Neural cell (in vitro differentiated cells): ENCODE data around the gene PRKAR1B. TPM values are rescaled to one million over a fixed set of nuclear protein-coding genes. Genes with fewer than 3 reads are reported as not detected.

Experiments
- H2AFZ ChIP-seq: fragments of 200-600, 300-800 bp; sonication (generic), shearing (Covaris generic); 2 replicates; pipeline ENCODE4 v1.6.0; 2014; ENCODE audit warnings: low read depth, mild to moderate bottlenecking, antibody characterized with exemption, low read length, moderate library complexity
- H3F3A ChIP-seq: fragments of 200-600 bp; shearing (Covaris generic); 2 replicates; pipeline ENCODE4 v1.6.1; 2016; ENCODE audit warnings: mild to moderate bottlenecking, moderate library complexity, mixed read lengths, antibody characterized with exemption, low read length; ENCODE audit not compliant: insufficient read depth, poor library complexity, severe bottlenecking
- H3K27ac ChIP-seq: fragments of 200-600, 300-800 bp; sonication (generic), shearing (Covaris generic); 2 replicates; pipeline ENCODE4 v1.5.1; 2014; ENCODE audit warnings: mild to moderate bottlenecking, low read length, moderate library complexity
- H3K27me3 ChIP-seq: fragments of 300-800, 200-600 bp; sonication (generic), shearing (Covaris generic); 2 replicates; pipeline ENCODE4 v1.6.0; 2014; ENCODE audit warnings: mild to moderate bottlenecking, low read depth, low read length, moderate library complexity; ENCODE audit not compliant: insufficient read depth
- H3K36me3 ChIP-seq: fragments of 300-800, 200-600 bp; sonication (generic), shearing (Covaris generic); 2 replicates; pipeline ENCODE4 v1.5.1; 2014; ENCODE audit warnings: mild to moderate bottlenecking, antibody characterized with exemption, low read length, moderate library complexity; ENCODE audit not compliant: insufficient read depth
- H3K4me2 ChIP-seq: fragments of 300-800, 200-600 bp; sonication (generic), shearing (Covaris generic); 2 replicates; pipeline ENCODE4 v1.6.0; 2014; ENCODE audit warnings: mild to moderate bottlenecking, low read length
- H3K4me3 ChIP-seq: fragments of 300-800, 200-600 bp; sonication (generic), shearing (Covaris generic); 2 replicates; pipeline ENCODE4 v1.5.1; 2014; ENCODE audit warnings: mild to moderate bottlenecking, low read length, moderate library complexity
- H3K79me2 ChIP-seq: fragments of 200-600 bp; shearing (Covaris generic); replicated peaks from 2 replicates; pipeline ENCODE4 v1.6.0; 2014; ENCODE audit warnings: mild to moderate bottlenecking, low read length, moderate library complexity; ENCODE audit not compliant: insufficient read depth
- H3K9ac ChIP-seq: fragments of 300-800, 200-600 bp; sonication (generic), shearing (Covaris generic); 2 replicates; pipeline ENCODE4 v1.6.1; 2016; ENCODE audit warnings: mild to moderate bottlenecking, low read length, mixed read lengths
- H3K9me2 ChIP-seq: fragments of 200-600 bp; shearing (Covaris generic); 2 replicates; pipeline ENCODE4 v1.6.1; 2016; ENCODE audit warnings: mild to moderate bottlenecking, low read length, mixed read lengths; ENCODE audit not compliant: insufficient read depth
- H3K9me3 ChIP-seq: fragments of 200-600, 300-800 bp; sonication (generic), shearing (Covaris generic); 2 replicates; pipeline ENCODE4 v1.6.1; 2016; ENCODE audit warnings: mild to moderate bottlenecking, mixed run types, low read length, moderate library complexity, mixed read lengths
- H4K20me1 ChIP-seq: fragments of 200-600 bp; shearing (Covaris generic); 2 replicates; pipeline ENCODE4 v1.6.1; 2016; ENCODE audit warnings: mild to moderate bottlenecking, mixed run types; ENCODE audit not compliant: insufficient read depth
- EP300 ChIP-seq: fragments of 450-650 bp; conservative IDR thresholded peaks from 2 replicates; pipeline ENCODE4 v1.6.1; 2014; ENCODE audit warnings: antibody characterized with exemption, mild to moderate bottlenecking, moderate library complexity; ENCODE audit not compliant: poor library complexity, severe bottlenecking
- EZH2 ChIP-seq: fragments of 200-600, 300-800 bp; shearing (Covaris generic), sonication (generic); IDR thresholded peaks from 2 replicates; pipeline ENCODE4 v1.6.1; 2014; ENCODE audit warnings: antibody characterized with exemption, low read length, borderline replicate concordance, mild to moderate bottlenecking; ENCODE audit not compliant: insufficient read depth, poor library complexity, severe bottlenecking
- MXI1 ChIP-seq: fragments of 450-650 bp; conservative IDR thresholded peaks from 2 replicates; pipeline ENCODE4 v1.6.1; 2014; ENCODE audit warnings: antibody characterized with exemption, mild to moderate bottlenecking; ENCODE audit not compliant: poor library complexity, severe bottlenecking
- POLR2AphosphoS5 ChIP-seq: IDR thresholded peaks from 2 replicates; pipeline ENCODE4 v1.6.1; 2012
- RAD21 ChIP-seq: fragments of 450-650 bp; conservative IDR thresholded peaks from 2 replicates; pipeline ENCODE4 v1.6.1; 2014; ENCODE audit warnings: antibody characterized with exemption, mild to moderate bottlenecking, moderate library complexity
- SMC3 ChIP-seq: fragments of 450-650 bp; conservative IDR thresholded peaks from 2 replicates; pipeline ENCODE4 v1.6.1; 2014; ENCODE audit warnings: antibody characterized with exemption, mild to moderate bottlenecking, moderate library complexity; ENCODE audit not compliant: poor library complexity
- TAF1 ChIP-seq: IDR thresholded peaks from 2 replicates; pipeline ENCODE4 v1.6.1; 2012; ENCODE audit warnings: low read depth
- polyA plus RNA-seq: library from polyadenylated mRNA; depleted of rRNA; stranded (reverse); fragments of >200 nt; gene quantifications from 2 replicates; pipeline ENCODE4 v1.2.3, GENCODE V29; 2014
- TF ChIP-seq, protein P1 (sequence below): fragments of 450-650 bp; IDR thresholded peaks from 2 replicates; pipeline ENCODE4 v1.5.1; 2014; ENCODE audit warnings: antibody characterized with exemption, mild to moderate bottlenecking, moderate library complexity; ENCODE audit not compliant: poor library complexity, severe bottlenecking
- TF ChIP-seq, protein P2 (sequence below): IDR thresholded peaks from 2 replicates; pipeline ENCODE4 v1.6.1; 2012; ENCODE audit warnings: borderline replicate concordance

PRKAR1B gene
- polyA plus RNA-seq, 1 donor from 2014 or later: 38.6 TPM

DNA sequence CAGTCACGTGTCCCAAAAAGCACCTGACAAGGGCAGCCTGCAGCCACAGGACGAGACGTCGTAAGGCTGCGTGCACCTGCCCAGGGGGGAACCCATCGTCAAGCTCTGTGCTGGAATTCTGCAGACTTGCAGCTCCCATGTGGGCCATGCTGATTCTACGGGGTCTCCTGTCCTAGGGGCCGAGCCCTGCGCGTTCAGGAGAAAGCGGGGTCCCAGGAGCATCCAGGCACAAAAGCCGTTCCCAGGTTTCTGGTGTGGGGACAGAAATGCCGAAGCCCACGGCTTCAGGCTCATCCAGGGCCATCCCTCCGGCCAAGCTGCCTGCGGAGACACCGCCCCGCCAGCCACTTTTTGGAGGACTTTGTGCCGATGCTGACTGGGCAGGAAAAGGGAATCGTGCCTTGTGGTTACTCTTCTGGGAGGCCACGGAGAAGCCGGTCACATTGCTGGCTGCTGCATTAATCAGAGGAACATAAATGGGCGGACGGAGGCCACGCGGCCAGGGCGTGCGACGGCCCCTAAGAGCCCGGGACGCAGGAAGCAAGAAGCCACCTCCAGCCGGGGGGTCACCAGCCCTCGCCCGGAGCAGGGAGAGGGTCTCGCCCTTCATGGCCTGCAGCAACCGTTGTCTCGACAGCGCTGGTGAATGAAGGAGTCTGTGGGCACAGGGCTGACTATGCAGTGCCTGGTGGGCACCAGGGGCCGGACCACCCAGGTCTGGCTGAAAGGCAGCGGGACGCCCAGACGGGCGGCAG lies 144.8 kb downstream of the PRKAR1B start:
- TF ChIP-seq EP300 (no peak), EZH2 (no peak), TAF1 (no peak), MXI1 (no peak), SMC3 (no peak), RAD21 (no peak), POLR2AphosphoS5 (no peak)
- TF ChIP-seq, protein P1, sequence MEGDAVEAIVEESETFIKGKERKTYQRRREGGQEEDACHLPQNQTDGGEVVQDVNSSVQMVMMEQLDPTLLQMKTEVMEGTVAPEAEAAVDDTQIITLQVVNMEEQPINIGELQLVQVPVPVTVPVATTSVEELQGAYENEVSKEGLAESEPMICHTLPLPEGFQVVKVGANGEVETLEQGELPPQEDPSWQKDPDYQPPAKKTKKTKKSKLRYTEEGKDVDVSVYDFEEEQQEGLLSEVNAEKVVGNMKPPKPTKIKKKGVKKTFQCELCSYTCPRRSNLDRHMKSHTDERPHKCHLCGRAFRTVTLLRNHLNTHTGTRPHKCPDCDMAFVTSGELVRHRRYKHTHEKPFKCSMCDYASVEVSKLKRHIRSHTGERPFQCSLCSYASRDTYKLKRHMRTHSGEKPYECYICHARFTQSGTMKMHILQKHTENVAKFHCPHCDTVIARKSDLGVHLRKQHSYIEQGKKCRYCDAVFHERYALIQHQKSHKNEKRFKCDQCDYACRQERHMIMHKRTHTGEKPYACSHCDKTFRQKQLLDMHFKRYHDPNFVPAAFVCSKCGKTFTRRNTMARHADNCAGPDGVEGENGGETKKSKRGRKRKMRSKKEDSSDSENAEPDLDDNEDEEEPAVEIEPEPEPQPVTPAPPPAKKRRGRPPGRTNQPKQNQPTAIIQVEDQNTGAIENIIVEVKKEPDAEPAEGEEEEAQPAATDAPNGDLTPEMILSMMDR: no peak
- TF ChIP-seq, protein P2, sequence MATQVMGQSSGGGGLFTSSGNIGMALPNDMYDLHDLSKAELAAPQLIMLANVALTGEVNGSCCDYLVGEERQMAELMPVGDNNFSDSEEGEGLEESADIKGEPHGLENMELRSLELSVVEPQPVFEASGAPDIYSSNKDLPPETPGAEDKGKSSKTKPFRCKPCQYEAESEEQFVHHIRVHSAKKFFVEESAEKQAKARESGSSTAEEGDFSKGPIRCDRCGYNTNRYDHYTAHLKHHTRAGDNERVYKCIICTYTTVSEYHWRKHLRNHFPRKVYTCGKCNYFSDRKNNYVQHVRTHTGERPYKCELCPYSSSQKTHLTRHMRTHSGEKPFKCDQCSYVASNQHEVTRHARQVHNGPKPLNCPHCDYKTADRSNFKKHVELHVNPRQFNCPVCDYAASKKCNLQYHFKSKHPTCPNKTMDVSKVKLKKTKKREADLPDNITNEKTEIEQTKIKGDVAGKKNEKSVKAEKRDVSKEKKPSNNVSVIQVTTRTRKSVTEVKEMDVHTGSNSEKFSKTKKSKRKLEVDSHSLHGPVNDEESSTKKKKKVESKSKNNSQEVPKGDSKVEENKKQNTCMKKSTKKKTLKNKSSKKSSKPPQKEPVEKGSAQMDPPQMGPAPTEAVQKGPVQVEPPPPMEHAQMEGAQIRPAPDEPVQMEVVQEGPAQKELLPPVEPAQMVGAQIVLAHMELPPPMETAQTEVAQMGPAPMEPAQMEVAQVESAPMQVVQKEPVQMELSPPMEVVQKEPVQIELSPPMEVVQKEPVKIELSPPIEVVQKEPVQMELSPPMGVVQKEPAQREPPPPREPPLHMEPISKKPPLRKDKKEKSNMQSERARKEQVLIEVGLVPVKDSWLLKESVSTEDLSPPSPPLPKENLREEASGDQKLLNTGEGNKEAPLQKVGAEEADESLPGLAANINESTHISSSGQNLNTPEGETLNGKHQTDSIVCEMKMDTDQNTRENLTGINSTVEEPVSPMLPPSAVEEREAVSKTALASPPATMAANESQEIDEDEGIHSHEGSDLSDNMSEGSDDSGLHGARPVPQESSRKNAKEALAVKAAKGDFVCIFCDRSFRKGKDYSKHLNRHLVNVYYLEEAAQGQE: no peak
- H3K4me2 ChIP-seq: no peak overlapping the region
- H3K9me3 ChIP-seq: no peaks in the 10 kb centered on the region
- H3K27me3 ChIP-seq: no peaks in the 10 kb centered on the region
- H3K79me2 ChIP-seq: no peaks in the 10 kb centered on the region
- no peak overlapping the region for H3K27ac ChIP-seq
- H4K20me1 ChIP-seq: no peaks in the 10 kb centered on the region
- H3K9ac ChIP-seq: no peak overlapping the region
- H3K36me3 ChIP-seq: no peaks in the 10 kb centered on the region
- no peak overlapping the region for H2AFZ ChIP-seq
- H3F3A ChIP-seq: no peaks in the 10 kb centered on the region
- no peaks in the 10 kb centered on the region for H3K9me2 ChIP-seq
- H3K4me3 ChIP-seq: no peak overlapping the region

DNA sequence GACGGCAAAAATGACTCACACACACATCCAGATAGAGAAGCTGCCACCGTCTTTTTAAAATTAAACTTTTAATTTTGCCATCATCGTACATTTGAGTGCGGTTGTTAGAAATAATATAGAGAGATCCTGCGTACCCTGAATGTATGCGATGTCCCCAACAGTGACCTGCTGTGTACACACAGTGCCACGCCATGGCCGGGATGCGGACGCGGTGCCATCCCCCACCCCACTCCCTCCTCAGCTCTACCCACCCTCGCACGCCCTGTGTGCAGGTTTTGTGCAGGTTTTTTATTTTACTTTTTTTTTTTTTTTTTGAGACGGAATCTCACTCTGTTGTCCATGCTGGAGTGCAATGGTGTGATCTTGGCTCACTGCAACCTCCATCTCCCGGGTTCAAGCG lies 148.7 kb downstream of the PRKAR1B start:
- H3K27me3 ChIP-seq: no peaks in the 10 kb centered on the region
- no peak overlapping the region for H3K4me3 ChIP-seq
- H3F3A ChIP-seq: no peaks in the 10 kb centered on the region
- H3K9me2 ChIP-seq: no peaks in the 10 kb centered on the region
- no peaks in the 10 kb centered on the region for H4K20me1 ChIP-seq
- no peak overlapping the region for H3K4me2 ChIP-seq
- H3K9me3 ChIP-seq: no peaks in the 10 kb centered on the region
- H3K9ac ChIP-seq: no peak overlapping the region
- H3K79me2 ChIP-seq: no peaks in the 10 kb centered on the region
- H2AFZ ChIP-seq: no peak overlapping the region
- H3K27ac ChIP-seq: no peak overlapping the region
- H3K36me3 ChIP-seq: no peaks in the 10 kb centered on the region
- TF ChIP-seq POLR2AphosphoS5: no peak
- no peak for TF ChIP-seq MXI1
- no peak for TF ChIP-seq SMC3
- TF ChIP-seq, protein P2: no peak
- TF ChIP-seq EZH2: no peak
- TF ChIP-seq, protein P1: no peak
- no peak for TF ChIP-seq EP300
- no peak for TF ChIP-seq TAF1
- no peak for TF ChIP-seq RAD21
